Inflammatory macrophage treated with lipopolysaccharide for 1 hour (primary cell): ENCODE results near the gene ERN1.

Source experiments
- DNase-seq, 2 donors: peaks; one replicate each; pipeline ENCODE4 v3.0.0-alpha.2; 2020 to 2022

ERN1 gene

GRCh38 chr17:64157669-64158180 is 27.8 kb upstream of the ERN1 start:
- DNase-seq, result no peak

GRCh38 chr17:64156670-64157069 is 26.7 kb upstream of the ERN1 start:
- DNase-seq, result no peak

- DNase-seq, result peak; percentile 61 to 69
Measured at GRCh38 chr17:64155751-64156544, 26.0 kb upstream of the ERN1 start.

GRCh38 chr17:64155129-64155528 is 25.2 kb upstream of the ERN1 start:
- no peak for DNase-seq

GRCh38 chr17:64154717-64155116 is 24.8 kb upstream of the ERN1 start:
- no peak for DNase-seq

GRCh38 chr17:64154313-64154695 is 24.4 kb upstream of the ERN1 start:
- DNase-seq, result no peak

GRCh38 chr17:64153565-64154312 is 23.8 kb upstream of the ERN1 start:
- no peak for DNase-seq

- no peak for DNase-seq
Measured at GRCh38 chr17:64152428-64153125, 22.6 kb upstream of the ERN1 start.

GRCh38 chr17:64151016-64151368 is 21.0 kb upstream of the ERN1 start:
- DNase-seq, result no peak

GRCh38 chr17:64150237-64151015 is 20.5 kb upstream of the ERN1 start:
- no peak for DNase-seq

GRCh38 chr17:64149196-64149595 is 19.3 kb upstream of the ERN1 start:
- no peak for DNase-seq

- no peak for DNase-seq
Measured at GRCh38 chr17:64148699-64149098, 18.8 kb upstream of the ERN1 start.

GRCh38 chr17:64148017-64148631 is 18.2 kb upstream of the ERN1 start:
- no peak for DNase-seq

- peak in 1 of 2 donors; percentile 48 for DNase-seq
Measured at GRCh38 chr17:64147110-64148016, 17.4 kb upstream of the ERN1 start.

- peak in 1 of 2 donors; percentile 19 for DNase-seq
Measured at GRCh38 chr17:64146418-64147109, 16.6 kb upstream of the ERN1 start.

- DNase-seq, result peak; percentile 99
Measured at GRCh38 chr17:64145751-64146417, 15.9 kb upstream of the ERN1 start.

- no peak for DNase-seq
Measured at GRCh38 chr17:64145375-64145750, 15.4 kb upstream of the ERN1 start.

- DNase-seq, result no peak
Measured at GRCh38 chr17:64139542-64139941, 9.6 kb upstream of the ERN1 start.

- no peak for DNase-seq
Measured at GRCh38 chr17:64138441-64138840, 8.5 kb upstream of the ERN1 start.

- no peak for DNase-seq
Measured at GRCh38 chr17:64135000-64135399, 5.1 kb upstream of the ERN1 start.
